ENCODE results near the gene AP1AR.

Gene AP1AR

GRCh38 chr4:112252234-112252633, 20.6 kb downstream of the AP1AR start:
- no peak for TF ChIP-seq CTCF (IDR thresholded peaks at IDR 0.05; ENCODE audit: low read depth, low read length)
- Histone ChIP-seq H3K9me3 (no peaks in the 10 kb centered on the region), H3K4me3 (ENCODE audit: low read depth, low read length) (no peak overlapping the region), H3K27me3 (no peaks in the 10 kb centered on the region), H3K36me3 (no peaks in the 10 kb centered on the region), H3K4me1 (peaks cover 5% of the 10 kb centered on the region; the same call in 1 of the 2 replicates)
- DNase-seq, result no peak

GRCh38 chr4:112253382-112254000, 21.9 kb downstream of the AP1AR start:
- H3K4me3 ChIP-seq (ENCODE audit: low read depth, low read length), result no peak overlapping the region
- no peak for TF ChIP-seq CTCF (IDR thresholded peaks at IDR 0.05; ENCODE audit: low read depth, low read length)
- DNase-seq, result no peak
- H3K36me3 ChIP-seq, result no peaks in the 10 kb centered on the region
- H3K4me1 ChIP-seq, result peaks cover 5% of the 10 kb centered on the region; the same call in 1 of the 2 replicates
- H3K27me3 ChIP-seq, result no peaks in the 10 kb centered on the region
- H3K9me3 ChIP-seq, result no peaks in the 10 kb centered on the region

- Histone ChIP-seq H3K9me3 (no peaks in the 10 kb centered on the region), H3K4me3 (ENCODE audit: low read depth, low read length) (no peak overlapping the region), H3K4me1 (no peaks in the 10 kb centered on the region), H3K27me3 (no peaks in the 10 kb centered on the region), H3K36me3 (no peaks in the 10 kb centered on the region)
- TF ChIP-seq CTCF (IDR thresholded peaks at IDR 0.05; ENCODE audit: low read depth, low read length), result no peak
- no peak for DNase-seq
Observed at GRCh38 chr4:112257098-112257497, 25.5 kb downstream of the AP1AR start.

- no peaks in the 10 kb centered on the region for H3K36me3 ChIP-seq
- H3K4me1 ChIP-seq, result peaks cover 7% of the 10 kb centered on the region; the same call in 1 of the 2 replicates
- DNase-seq, result no peak
- no peaks in the 10 kb centered on the region for H3K27me3 ChIP-seq
- H3K9me3 ChIP-seq, result no peaks in the 10 kb centered on the region
- peak; percentile 57 for TF ChIP-seq CTCF (IDR thresholded peaks at IDR 0.05; ENCODE audit: low read depth, low read length)
- no peak overlapping the region for H3K4me3 ChIP-seq (ENCODE audit: low read depth, low read length)
Observed at GRCh38 chr4:112266823-112267222, 35.2 kb downstream of the AP1AR start.

- peaks cover 7% of the 10 kb centered on the region; the same call in 1 of the 2 replicates for H3K4me1 ChIP-seq
- no peaks in the 10 kb centered on the region for H3K36me3 ChIP-seq
- H3K9me3 ChIP-seq, result no peaks in the 10 kb centered on the region
- no peak for TF ChIP-seq CTCF (IDR thresholded peaks at IDR 0.05; ENCODE audit: low read depth, low read length)
- no peak for DNase-seq
- no peaks in the 10 kb centered on the region for H3K27me3 ChIP-seq
- no peak overlapping the region for H3K4me3 ChIP-seq (ENCODE audit: low read depth, low read length)
Observed at GRCh38 chr4:112270051-112270450, 38.5 kb downstream of the AP1AR start.

GRCh38 chr4:112270640-112271421, 39.2 kb downstream of the AP1AR start:
- DNase-seq, result no peak
- H3K4me3 ChIP-seq (ENCODE audit: low read depth, low read length), result no peak overlapping the region
- H3K27me3 ChIP-seq, result no peaks in the 10 kb centered on the region
- H3K36me3 ChIP-seq, result no peaks in the 10 kb centered on the region
- H3K4me1 ChIP-seq, result peaks cover 7% of the 10 kb centered on the region; the same call in 1 of the 2 replicates
- TF ChIP-seq CTCF (IDR thresholded peaks at IDR 0.05; ENCODE audit: low read depth, low read length), result no peak
- no peaks in the 10 kb centered on the region for H3K9me3 ChIP-seq
